ENCODE measurements around the gene LRRC49.

Gene LRRC49

GRCh38 chr15:71049706-71050422, 157.2 kb downstream of the LRRC49 start:
- no peak for DNase-seq (ENCODE audit: low read depth in 2 of 2)

- no peak for DNase-seq (ENCODE audit: low read depth in 2 of 2)
These were observed 157.8 kb downstream of the LRRC49 start for GRCh38 chr15:71050461-71050860.

GRCh38 chr15:71051539-71051938, 158.9 kb downstream of the LRRC49 start:
- DNase-seq (ENCODE audit: low read depth in 2 of 2) = no peak

GRCh38 chr15:71052356-71052755, 159.7 kb downstream of the LRRC49 start:
- DNase-seq (ENCODE audit: low read depth in 2 of 2) = no peak

GRCh38 chr15:71054286-71054952, 161.8 kb downstream of the LRRC49 start:
- no peak for DNase-seq (ENCODE audit: low read depth in 2 of 2)

- DNase-seq (ENCODE audit: low read depth in 2 of 2) = no peak
These were observed 162.8 kb downstream of the LRRC49 start for GRCh38 chr15:71055461-71055860.

- no peak for DNase-seq (ENCODE audit: low read depth in 2 of 2)
These were observed 163.5 kb downstream of the LRRC49 start for GRCh38 chr15:71056111-71056510.

GRCh38 chr15:71057143-71057542, 164.5 kb downstream of the LRRC49 start:
- no peak for DNase-seq (ENCODE audit: low read depth in 2 of 2)

- no peak for DNase-seq (ENCODE audit: low read depth in 2 of 2)
These were observed 165.0 kb downstream of the LRRC49 start for GRCh38 chr15:71057581-71057980.

GRCh38 chr15:71060983-71061382, 168.4 kb downstream of the LRRC49 start:
- DNase-seq (ENCODE audit: low read depth in 2 of 2) = no peak

GRCh38 chr15:71066983-71067382, 174.4 kb downstream of the LRRC49 start:
- no peak for DNase-seq (ENCODE audit: low read depth in 2 of 2)

- DNase-seq (ENCODE audit: low read depth in 2 of 2) = no peak
These were observed 177.1 kb downstream of the LRRC49 start for GRCh38 chr15:71069693-71070092.

GRCh38 chr15:71071529-71071928, 178.9 kb downstream of the LRRC49 start:
- no peak for DNase-seq (ENCODE audit: low read depth in 2 of 2)

- no peak for DNase-seq (ENCODE audit: low read depth in 2 of 2)
These were observed 179.8 kb downstream of the LRRC49 start for GRCh38 chr15:71072423-71072822.

- no peak for DNase-seq (ENCODE audit: low read depth in 2 of 2)
These were observed 186.0 kb downstream of the LRRC49 start for GRCh38 chr15:71078506-71079207.

GRCh38 chr15:71079208-71080044, 186.8 kb downstream of the LRRC49 start:
- no peak for DNase-seq (ENCODE audit: low read depth in 2 of 2)

GRCh38 chr15:71080166-71080565, 187.5 kb downstream of the LRRC49 start:
- DNase-seq (ENCODE audit: low read depth in 2 of 2) = no peak

- DNase-seq (ENCODE audit: low read depth in 2 of 2) = no peak
These were observed 188.1 kb downstream of the LRRC49 start for GRCh38 chr15:71080705-71081104.

- no peak for DNase-seq (ENCODE audit: low read depth in 2 of 2)
These were observed 190.2 kb downstream of the LRRC49 start for GRCh38 chr15:71082803-71083202.

GRCh38 chr15:71083349-71083748, 190.7 kb downstream of the LRRC49 start:
- DNase-seq (ENCODE audit: low read depth in 2 of 2) = no peak

GRCh38 chr15:71084264-71084663, 191.6 kb downstream of the LRRC49 start:
- no peak for DNase-seq (ENCODE audit: low read depth in 2 of 2)

- no peak for DNase-seq (ENCODE audit: low read depth in 2 of 2)
These were observed 193.2 kb downstream of the LRRC49 start for GRCh38 chr15:71085809-71086208.
